COLO668 (cell line): Measurements from ENCODE around the gene KCNQ1.

Experiments used
- DNase-seq: peaks from one replicate; lab custom pipeline; 2025; ENCODE audit not compliant: unreplicated experiment; lab: John Stamatoyannopoulos, UW

KCNQ1 gene

GRCh38 chr11:2661173-2662023, 216.6 kb downstream of the KCNQ1 start:
- no peak for DNase-seq

GRCh38 chr11:2662024-2662312, 217.2 kb downstream of the KCNQ1 start:
- no peak for DNase-seq

- no peak for DNase-seq
These were observed 217.9 kb downstream of the KCNQ1 start for GRCh38 chr11:2662430-2663299.

GRCh38 chr11:2663506-2663905, 218.7 kb downstream of the KCNQ1 start:
- DNase-seq, result no peak

DNA sequence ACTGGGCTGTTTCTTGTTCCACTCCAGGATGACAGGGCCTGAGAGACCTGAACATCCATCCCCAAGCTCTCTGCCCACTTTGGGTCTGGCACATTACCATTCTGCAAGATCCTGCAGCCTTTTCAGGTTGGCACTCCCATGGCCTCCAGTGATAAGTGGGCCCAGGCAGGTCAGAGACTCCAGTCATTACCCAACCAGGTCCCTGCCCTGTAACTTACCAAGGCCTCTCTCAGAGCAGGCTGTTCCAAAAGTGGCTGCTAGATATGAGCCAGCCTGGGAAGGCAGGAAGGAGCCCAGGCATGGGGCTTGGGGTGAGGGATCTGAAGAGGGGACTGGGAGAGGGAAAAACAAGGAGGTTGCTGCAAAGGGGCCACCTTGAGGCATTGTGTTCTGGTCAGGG, 219.1 kb downstream of the KCNQ1 start:
- no peak for DNase-seq

- no peak for DNase-seq
These were observed 219.6 kb downstream of the KCNQ1 start for GRCh38 chr11:2664376-2664775.

GRCh38 chr11:2664791-2665525, 220.2 kb downstream of the KCNQ1 start:
- no peak for DNase-seq

DNA sequence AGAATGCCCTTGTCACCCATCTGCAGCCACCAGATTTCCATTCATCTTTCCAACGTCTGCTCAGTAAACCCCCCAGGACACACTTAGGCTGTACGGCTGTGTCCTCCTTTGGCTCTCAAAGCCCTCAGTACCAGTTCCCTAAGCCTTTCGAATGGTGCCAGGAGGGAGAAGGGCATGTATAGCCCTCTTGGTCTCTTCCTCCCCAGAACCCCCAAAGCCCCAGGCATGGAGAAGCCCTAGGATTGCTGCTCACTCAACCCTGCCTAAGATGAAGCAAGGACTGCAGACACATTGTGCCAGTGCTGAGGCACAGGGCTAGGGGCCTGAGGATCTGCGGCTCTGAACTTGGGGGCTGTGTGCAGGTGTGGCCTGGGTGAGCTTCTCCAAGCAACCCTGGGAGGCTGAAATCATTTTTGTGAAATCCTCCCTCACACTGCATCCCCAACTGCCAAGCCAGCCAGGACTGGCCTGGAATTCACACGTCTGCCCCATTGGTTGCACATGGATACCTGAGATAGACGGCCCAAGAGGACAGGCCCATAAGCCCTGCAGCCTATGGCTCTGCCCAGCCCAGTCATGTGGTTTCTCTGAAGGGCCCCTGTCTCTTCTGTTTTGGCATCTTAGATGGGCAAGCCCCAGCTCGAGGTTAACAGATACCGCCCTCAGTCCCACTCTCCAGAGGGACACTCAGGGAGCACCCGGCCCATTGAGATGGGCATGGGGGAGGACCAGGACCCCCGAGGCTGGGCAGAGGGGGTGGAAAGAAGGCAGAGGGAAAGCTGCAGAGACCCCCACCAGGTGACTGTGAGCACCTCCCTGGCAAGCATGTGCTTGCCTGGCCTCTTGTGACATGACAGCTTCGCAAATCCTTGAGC, 221.0 kb downstream of the KCNQ1 start:
- DNase-seq, result no peak

DNA sequence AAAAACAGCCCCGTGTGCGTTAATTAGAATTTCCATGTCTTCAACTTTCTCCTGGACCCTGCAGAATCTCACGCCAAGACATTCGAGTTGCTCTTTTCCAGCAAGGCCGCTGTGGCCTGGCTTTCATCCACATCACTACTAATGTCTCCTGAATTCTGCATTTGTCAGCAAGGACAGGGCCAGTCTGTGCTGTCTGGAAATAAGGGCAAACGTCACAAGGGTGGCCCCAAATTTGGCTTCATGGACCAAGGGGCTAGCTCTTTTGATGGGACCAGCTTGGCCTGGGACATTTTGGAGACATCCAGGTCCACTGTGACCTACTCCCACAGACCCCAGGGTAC, 221.6 kb downstream of the KCNQ1 start:
- DNase-seq, result no peak

GRCh38 chr11:2666828-2667570, 222.2 kb downstream of the KCNQ1 start:
- no peak for DNase-seq

- DNase-seq, result no peak
These were observed 223.1 kb downstream of the KCNQ1 start for GRCh38 chr11:2667940-2668339.

- no peak for DNase-seq
These were observed 224.1 kb downstream of the KCNQ1 start for GRCh38 chr11:2668876-2669275.

GRCh38 chr11:2669634-2670469, 225.0 kb downstream of the KCNQ1 start:
- DNase-seq, result no peak

- DNase-seq, result no peak
These were observed 225.8 kb downstream of the KCNQ1 start for GRCh38 chr11:2670541-2671100.

DNA sequence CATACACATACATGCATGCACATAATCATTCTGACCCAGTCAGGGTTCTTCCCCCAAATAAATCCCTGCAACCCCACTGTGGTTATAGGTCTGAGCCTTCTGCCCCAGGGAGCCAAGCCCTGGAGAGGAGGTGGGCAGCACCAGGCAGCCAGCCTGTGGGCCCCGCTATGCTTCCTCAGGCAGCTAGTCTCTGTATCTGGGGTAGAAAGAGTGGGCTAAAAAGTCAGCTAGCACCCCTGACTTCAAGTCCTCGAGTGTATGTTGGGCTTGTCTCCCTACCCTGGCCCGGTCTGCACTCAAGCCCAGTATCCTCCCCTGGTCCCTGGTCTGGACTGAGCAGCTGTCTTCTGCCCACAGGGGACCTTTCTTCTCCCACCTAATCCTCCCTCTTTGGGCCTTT, 226.9 kb downstream of the KCNQ1 start:
- no peak for DNase-seq

DNA sequence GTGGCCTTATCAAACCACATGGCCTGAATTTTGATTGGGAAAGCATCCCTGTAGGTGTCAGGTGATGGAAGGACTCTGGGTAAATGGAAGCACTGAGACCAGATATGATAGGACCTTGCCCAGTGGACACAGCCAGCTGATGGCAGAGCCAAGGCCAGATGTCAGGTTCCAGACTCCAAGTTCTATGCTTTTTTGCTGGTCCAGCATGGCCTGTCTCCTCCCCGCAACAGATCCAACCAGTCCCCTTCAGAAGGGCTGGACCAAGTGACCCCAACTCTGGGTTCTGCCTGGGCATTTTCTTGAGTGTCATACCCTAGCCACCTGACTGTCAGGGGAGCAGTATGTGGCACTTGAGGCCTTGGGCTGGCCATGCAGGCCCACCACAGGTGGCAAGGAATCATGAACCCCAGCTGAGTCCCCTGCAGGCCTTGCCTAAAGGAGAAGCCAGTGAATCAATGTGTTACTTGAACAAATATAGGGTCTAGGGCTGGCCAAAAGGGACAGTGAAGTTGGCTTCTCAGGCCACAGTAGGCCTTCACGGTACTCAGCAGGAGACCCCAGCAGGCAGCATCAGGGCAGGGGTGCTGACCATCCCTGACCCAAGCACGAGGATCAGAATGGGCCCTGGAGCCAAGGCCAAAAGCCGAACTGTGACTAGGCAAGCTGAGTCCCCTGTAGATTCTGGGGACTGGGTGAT, 227.9 kb downstream of the KCNQ1 start:
- no peak for DNase-seq

DNA sequence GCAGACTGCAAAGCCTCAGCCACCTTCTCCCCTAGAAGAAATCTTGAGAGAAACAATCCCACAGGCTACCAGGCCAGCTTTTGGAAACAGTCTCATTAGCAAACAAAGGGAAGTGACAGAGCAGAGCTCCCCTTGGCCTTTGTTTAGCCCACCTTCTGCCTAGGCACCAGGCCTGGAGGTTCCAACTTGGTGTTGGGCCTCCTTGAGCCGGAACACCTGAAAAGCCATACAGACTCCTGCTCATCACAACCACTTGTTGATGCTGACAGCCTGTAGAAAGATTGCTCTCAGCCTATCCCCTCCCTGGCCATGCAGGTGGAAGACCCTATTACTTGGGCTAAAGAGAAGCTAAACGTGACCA, 228.4 kb downstream of the KCNQ1 start:
- DNase-seq, result no peak

- no peak for DNase-seq
These were observed 229.2 kb downstream of the KCNQ1 start for GRCh38 chr11:2673871-2674471.
